Bronchial epithelial cell (primary cell): ENCODE results near the gene ATAD2B. TPM values are rescaled to one million over a fixed set of nuclear protein-coding genes. Genes with fewer than 3 reads are reported as not detected.

ENCODE experiments used
- DNase-seq: peaks from one replicate; pipeline ENCODE4 v3.0.0-alpha.2; 2010; ENCODE audit warnings: low read depth
- FAIRE-seq: peaks from 2 replicates; lab custom pipeline; 2011; peaks lifted over from hg19 to GRCh38; lab: Jason Lieb, UNC
- H3K27me3 ChIP-seq: 2 replicates; pipeline ENCODE4 v1.5.1; 2011; ENCODE audit warnings: low read length; ENCODE audit not compliant: control insufficient read depth, insufficient read depth
- H3K36me3 ChIP-seq: 2 replicates; pipeline ENCODE4 v1.5.1; 2011; ENCODE audit warnings: low read length; ENCODE audit not compliant: control insufficient read depth, insufficient read depth
- H3K4me3 ChIP-seq: 2 replicates; pipeline ENCODE4 v1.5.1; 2011; ENCODE audit warnings: mild to moderate bottlenecking, low read depth, low read length, control low read depth
- CTCF ChIP-seq: IDR thresholded peaks from 2 replicates; pipeline ENCODE4 v1.5.1; 2011; ENCODE audit warnings: mild to moderate bottlenecking, moderate library complexity, low read length, control low read depth, inconsistent platforms; ENCODE audit not compliant: insufficient read depth, severe bottlenecking
- total RNA-seq: library from RNA; depleted of rRNA; stranded (reverse); fragments of >200 nt; gene quantifications from 2 replicates; pipeline ENCODE4 v1.2.1, GENCODE V29; 2014

ATAD2B gene
- total RNA-seq, 1 donor from 2014 or later = 8.7 TPM

- H3K4me3 ChIP-seq = no peak overlapping the region
- no peak for TF ChIP-seq CTCF
- no peaks in the 10 kb centered on the region for H3K27me3 ChIP-seq
- FAIRE-seq (no peak), DNase-seq (no peak)
- H3K36me3 ChIP-seq = peaks cover 3% of the 10 kb centered on the region
Measured at GRCh38 chr2:23777826-23778225, 149.1 kb downstream of the ATAD2B start.

- Histone ChIP-seq H3K36me3 (no peaks in the 10 kb centered on the region), H3K4me3 (no peak overlapping the region), H3K27me3 (no peaks in the 10 kb centered on the region)
- no peak for TF ChIP-seq CTCF
- DNase-seq (peak; percentile 69), FAIRE-seq (no peak)
Measured at GRCh38 chr2:23776021-23776420, 150.9 kb downstream of the ATAD2B start.

- Histone ChIP-seq H3K27me3 (no peaks in the 10 kb centered on the region), H3K4me3 (no peak overlapping the region), H3K36me3 (no peaks in the 10 kb centered on the region)
- TF ChIP-seq CTCF = no peak
- DNase-seq (no peak), FAIRE-seq (no peak)
Measured at GRCh38 chr2:23772684-23773083, 154.2 kb downstream of the ATAD2B start.

GRCh38 chr2:23772056-23772455 lies 154.9 kb downstream of the ATAD2B start:
- Histone ChIP-seq H3K36me3 (no peaks in the 10 kb centered on the region), H3K4me3 (no peak overlapping the region), H3K27me3 (no peaks in the 10 kb centered on the region)
- DNase-seq (no peak), FAIRE-seq (no peak)
- TF ChIP-seq CTCF = no peak

- FAIRE-seq (no peak), DNase-seq (peak; percentile 38)
- no peak for TF ChIP-seq CTCF
- Histone ChIP-seq H3K4me3 (no peak overlapping the region), H3K27me3 (no peaks in the 10 kb centered on the region), H3K36me3 (no peaks in the 10 kb centered on the region)
Measured at GRCh38 chr2:23769364-23769763, 157.6 kb downstream of the ATAD2B start.

GRCh38 chr2:23767876-23768621 lies 158.9 kb downstream of the ATAD2B start:
- Histone ChIP-seq H3K4me3 (no peak overlapping the region), H3K27me3 (no peaks in the 10 kb centered on the region), H3K36me3 (no peaks in the 10 kb centered on the region)
- no peak for TF ChIP-seq CTCF
- peak; percentile 70 for DNase-seq
- no peak for FAIRE-seq
